HG02981 (cell line): ENCODE results near the gene SNRPD3.
A peak's percentile ranks its signal among the peaks of the same experiment; 100 is the strongest.

ENCODE experiments used
- ATAC-seq: cut with Tn5 transposase; IDR thresholded peaks from one replicate; pipeline ENCODE4 v1.9.1; 2021; ENCODE audit warnings: mild to moderate bottlenecking, moderate library complexity; ENCODE audit not compliant: unreplicated experiment

The SNRPD3 gene

DNA sequence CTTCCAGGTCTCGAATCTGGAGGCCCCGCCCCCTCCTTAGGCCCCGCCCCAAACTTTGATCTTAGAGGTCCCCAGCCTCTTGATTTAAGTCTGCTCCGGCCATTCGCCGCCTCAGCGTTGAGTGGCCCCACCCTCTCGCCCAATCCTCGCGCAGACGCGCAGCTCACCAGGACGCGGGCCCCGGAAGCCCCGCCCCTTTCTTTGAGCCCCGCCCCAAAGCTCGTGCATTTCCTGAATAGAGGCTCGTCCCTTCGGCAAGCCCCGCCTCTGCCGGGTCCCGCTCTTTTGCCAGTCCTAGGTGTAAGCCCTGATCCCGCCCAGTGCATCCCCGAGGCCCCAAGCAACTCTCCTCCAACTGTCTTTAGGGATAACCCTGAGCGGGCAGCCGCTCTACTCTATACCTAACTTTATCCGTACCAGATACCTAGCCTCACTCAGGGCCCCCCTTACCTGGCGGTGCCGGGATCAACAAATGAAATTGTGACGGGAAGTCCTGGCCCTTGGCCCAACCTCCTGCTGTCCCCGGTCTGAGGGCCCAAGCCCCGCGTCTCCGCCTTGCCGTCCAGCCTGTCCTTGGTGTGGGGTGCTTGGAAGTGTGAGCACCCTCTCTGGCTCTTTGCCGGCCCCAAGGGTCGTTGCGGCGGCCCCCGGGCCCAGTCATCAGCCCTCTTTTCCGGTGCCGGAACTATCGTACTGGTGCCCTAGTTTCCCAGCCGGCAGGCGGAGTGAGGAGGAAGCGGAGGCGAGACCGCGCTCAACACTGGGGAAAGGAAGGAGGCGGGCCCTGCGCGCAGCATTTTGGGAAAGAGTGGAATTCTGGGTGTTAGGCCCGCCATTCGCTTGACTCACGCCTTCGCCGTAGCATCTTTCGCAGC is at the start of gene SNRPD3:
TSS of gene SNRPD3 (plus strand) at position 835 of the 875 bp plus-strand sequence. CDS start 1,676 bp downstream, outside the sequence.
- ATAC-seq: peak; percentile 76

DNA sequence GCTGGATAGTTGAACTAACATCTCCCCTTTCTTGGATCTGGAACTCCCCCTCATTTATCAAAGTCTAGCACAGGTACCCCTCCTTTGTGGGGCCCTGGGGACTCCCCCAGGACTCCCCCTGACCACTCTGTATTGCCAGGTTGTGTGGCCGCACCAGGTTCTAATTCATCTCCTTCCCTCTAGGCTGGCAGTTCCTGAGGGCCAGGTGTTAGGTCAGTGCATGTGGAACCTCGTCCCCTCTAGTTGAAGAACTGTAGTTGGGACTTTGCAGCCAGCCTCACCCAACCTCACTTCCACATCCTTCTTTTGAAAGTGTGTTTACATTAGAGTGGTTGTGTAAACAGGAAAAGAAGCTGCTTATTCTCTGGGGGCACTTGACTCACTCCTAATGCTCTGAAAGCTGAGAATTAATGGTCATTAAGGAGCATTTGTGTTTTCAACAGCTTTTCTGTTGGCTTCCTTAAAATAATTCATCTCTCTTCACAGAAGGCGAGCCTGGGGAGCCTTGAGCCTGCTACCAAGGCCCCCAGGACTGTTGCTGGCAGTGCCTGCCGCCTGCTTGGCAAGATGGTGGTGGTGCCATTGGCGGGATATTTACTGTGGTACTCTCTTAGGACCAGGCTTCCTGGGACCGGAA is 48.9 kb upstream of the SNRPD3 start:
- ATAC-seq: no peak

DNA sequence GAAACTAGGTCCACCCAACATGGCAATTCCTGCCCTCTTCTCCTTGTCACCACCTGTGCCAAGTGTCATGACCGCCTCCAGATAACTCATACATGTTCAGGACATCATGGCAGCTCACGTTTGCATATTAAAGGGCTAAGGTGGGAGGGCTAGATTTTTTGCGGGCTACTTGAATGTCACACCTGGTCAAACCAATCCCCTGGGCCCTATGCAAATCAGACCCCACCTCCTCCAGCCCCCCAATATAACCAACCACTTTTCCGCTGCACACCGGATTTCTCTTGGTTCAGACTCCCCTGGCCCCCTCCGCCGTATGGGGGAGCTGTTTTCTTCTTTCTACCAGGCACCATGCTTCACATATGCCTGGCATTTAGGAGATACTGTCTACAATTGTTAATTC is 48.1 kb upstream of the SNRPD3 start:
- no peak for ATAC-seq

DNA sequence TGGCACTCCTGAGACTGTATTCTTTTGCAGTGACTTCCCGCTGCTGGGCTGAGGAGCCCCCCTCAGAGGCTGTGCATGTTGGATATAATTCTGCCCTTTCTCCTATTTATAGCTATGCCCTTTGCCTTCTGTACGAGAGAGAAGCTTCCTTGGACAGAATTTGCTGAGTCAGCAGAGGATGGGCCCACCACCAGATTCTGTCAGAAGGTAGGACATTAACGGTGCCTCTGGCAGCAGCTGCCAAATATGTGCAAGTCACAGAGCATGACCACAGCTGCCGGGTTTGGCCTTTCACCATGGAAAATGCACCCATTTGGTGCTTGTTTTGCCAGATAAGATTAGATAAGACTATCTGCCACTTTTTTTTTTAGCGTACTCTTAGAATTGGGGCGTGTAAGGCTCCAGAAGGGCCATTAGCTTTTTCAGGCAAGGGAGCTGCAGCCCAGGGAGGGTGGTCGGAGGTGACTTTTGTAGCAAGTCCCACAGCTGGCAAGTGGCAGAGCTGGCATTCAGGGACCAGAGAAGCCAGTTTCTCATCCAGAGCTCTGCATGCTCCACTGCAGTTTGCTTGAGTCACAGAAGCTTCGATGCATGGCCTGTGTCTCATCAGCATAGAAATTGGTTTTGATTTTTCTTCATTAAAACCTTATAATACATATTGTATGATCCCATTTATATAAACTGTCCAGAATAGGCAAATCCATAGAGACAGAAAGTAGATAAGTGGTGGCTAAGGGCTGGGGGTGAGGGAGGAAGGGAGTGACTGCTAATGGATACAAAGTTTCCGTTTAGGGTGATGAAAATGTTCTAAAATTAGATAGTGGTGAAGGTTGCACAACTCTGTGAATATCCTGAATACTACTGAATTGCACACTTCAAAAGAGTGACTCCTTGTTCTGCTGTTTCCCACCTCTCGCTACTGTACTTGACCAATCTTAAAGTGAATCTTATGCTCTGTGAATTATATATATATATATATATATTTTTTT is 44.9 kb upstream of the SNRPD3 start:
- ATAC-seq: no peak

DNA sequence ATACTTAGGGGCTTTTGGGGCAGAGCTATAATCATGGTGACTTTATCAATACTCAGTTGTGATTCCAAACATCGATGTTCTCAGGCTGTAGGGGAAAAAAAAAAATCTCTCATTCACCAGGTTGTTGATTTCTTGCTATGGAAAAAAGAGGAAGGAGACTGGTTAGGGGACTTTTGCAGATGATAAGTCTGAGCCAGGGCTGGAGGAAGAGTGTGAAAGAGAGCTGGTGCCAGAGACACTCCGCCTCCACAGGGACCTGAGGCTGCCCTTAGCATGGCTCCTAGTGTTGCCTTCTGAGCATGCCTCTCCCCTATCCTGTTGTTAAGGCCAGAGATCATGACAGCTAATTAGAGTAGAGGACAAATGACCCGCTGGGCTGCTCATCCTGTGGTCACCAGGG is 43.8 kb upstream of the SNRPD3 start:
- no peak for ATAC-seq

DNA sequence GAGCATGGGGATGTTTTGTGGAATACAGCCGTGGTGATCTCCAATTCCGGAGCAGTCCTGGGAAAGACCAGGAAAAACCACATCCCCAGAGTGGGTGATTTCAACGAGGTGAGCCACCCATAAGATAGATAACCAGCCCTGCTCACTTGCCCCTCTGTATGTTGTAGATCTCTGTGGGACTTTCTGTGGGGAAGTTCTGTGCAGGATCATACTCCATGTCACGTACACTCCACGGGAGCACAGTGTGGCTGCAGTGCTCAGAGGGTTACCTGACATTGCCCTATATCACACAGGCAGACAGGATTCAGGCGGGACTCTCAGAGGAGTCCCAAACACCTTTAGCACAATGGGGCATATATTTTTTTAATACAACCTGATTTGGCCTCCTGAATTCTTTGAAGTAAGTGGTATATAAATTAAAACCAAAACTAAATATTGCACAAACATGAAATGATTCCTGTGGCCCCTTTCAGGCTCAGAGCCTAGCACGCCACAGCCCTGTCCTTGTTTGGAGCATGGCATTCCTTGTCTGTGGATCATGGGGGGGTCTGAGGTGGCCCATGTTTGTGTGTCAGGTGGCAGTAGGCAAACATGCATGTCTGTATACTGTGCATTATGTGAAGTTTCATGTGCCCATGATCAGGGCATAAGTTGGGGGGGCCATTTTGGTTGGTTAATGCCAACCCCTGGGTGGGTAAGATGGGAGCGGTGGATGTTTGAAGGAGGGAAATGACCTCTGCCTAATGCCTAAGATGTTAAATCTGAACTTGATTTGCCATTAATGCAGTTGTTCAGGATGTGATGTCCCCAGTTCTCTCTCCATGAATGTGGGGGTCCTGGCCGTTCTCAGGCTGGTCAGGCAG is 42.2 kb upstream of the SNRPD3 start:
- no peak for ATAC-seq

DNA sequence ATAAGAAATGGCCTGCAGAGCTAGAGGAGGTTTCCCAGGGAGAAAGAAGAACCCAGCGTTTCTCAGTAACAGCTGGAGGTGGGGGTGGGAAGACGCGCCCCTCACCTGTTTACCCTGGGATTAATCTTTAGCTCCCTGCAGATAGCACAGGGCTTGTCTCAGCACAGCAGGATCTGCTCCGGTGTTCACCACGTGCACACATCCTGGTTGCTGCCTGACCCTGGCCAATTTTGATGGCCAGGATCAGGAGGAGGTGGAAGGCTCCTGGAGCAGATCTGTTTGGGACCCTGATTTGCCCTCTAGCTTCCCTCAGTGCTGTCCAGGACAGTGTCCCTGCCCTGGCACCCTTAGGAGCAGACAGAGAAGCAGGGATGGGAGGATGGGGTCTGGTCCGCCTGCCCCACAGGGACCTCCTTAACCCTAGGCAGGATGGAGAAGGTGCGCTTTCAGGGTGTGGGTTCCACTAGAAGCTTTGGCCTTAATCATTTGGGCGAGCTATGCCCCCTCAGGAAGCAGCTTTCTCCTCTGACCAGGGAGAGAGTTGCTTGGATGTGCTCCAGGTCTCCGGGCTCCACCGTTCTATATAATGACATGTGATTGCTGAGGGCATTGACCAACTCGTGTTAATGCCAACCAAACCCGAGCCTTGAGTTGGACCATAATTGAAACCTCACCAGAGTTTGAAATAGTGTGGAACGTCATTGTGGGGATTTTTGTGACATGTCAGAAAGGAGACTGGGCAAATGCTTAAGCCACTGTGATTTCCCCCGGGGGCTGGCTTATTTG is 41.4 kb upstream of the SNRPD3 start:
- no peak for ATAC-seq

DNA sequence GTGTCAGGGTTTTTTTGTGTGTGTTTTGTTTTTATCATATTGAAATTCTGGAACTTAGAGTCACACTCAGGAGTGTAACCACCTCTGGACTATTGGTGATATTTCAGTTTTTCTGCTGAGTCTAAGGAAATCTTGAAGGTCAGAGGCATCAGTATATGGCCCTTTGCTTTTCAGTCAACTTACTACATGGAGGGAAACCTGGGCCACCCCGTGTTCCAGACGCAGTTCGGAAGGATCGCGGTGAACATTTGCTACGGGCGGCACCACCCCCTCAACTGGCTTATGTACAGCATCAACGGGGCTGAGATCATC is 40.8 kb upstream of the SNRPD3 start:
- no peak for ATAC-seq

DNA sequence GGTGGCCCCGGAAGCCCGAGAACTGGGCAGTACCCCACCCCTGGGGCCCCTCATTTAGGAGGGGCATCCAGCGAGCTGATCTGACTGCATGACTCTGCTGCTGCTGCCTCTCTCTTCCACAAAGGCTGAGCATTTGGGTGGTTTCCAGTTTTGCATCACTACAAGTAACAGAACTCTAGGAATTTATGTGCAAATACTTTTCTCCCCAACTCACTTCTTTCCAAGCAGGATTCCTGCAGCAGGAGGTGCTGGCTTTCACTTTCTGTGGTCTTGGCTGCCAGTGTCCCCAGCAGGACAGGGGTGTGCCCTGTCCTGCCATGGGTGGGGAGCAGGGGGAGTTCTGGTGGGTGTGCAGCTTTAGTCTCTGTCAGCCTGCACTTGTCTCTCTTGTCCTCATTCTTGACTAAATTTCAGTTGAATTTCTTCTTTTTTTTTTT is 39.5 kb upstream of the SNRPD3 start:
- no peak for ATAC-seq

DNA sequence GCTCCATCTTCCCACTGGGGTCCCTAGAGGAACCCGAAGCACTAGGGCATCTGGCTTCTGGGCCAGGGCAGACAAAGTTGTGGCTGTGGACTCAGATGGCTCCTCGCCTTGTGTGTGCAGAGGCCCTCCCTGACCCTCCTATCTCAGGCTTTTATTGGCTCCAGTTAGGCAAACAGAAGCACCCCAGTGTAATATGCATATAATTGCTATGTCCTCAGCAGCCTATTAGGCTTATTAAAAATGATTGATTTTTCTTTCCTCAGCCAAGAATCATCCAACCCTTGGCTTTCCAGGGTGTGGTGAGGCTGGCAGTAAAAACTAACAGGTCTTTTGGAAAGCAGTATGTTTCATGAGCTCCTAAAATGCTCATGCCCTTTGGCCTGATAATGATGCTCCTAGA is 38.4 kb upstream of the SNRPD3 start:
- ATAC-seq: no peak

DNA sequence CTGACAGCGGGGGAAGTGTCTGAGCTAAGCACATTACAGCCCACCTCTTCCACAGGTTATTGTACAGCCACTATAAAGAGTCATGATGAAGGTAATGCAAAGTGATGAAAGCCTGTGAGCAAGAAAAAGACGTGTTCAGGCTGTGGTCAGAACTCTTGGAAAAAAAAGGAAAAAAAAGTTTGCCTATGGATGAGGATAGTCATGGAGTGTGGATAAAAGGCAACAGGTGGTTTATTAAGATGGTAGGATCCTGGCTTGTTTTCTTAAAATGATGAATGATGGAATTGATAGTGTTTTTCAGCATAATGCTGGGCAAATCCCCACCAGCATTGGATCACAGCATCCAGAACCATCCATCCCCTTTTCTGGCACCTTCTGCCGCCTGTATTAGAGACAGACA is 37.6 kb upstream of the SNRPD3 start:
- ATAC-seq: no peak

DNA sequence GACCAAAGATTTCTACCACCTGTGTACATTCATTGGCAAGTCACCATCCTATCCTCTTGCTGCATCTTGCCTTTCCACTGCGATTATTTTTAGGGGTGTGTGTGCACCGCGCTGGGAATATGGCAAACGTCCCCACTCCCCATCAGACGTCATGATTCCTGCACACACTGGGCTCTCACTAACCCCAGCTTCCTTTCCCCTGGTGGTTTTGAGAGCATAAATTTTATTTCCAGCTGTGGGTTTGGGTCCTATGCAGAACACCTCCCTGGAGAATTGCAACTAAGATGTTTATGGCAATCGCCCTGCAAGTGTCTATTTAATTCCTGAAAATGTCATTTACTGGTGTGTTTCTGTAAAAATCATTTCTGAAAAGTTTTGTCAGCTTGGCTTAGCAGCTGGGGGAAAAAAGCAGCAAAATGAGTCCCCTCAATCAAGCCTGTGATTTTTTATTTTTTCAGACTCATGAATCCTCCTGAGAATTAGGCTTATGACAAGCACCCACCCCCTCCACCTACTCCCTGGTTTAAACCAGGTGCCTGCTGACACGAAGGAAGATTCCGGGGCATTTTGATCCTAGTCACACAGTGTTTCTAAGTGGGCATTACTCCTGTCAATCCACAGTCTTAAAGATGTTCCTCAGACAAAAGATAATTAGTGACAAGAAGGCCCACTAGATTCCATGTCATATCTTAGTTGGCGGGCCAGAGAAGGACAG is 36.9 kb upstream of the SNRPD3 start:
- no peak for ATAC-seq

DNA sequence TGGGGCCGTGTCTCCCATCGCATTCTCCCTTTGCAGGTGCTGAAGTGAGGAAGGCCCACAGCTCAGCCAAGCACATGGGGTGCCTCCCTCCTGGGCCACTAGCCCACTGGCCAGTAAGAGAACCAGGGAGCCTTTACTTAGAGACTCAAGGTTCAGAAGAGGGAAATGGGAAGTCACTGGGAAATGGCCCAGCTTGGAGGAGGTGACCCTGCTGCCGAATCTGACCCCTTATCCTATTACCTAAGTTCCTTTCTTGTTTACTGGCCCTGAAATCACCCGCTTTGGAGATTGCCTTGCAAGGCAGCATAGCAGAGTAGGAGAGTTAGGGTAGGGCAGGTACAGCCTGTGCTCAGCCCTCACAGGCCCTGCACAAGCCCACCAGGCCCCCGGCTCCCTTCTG is 36.3 kb upstream of the SNRPD3 start:
- no peak for ATAC-seq

DNA sequence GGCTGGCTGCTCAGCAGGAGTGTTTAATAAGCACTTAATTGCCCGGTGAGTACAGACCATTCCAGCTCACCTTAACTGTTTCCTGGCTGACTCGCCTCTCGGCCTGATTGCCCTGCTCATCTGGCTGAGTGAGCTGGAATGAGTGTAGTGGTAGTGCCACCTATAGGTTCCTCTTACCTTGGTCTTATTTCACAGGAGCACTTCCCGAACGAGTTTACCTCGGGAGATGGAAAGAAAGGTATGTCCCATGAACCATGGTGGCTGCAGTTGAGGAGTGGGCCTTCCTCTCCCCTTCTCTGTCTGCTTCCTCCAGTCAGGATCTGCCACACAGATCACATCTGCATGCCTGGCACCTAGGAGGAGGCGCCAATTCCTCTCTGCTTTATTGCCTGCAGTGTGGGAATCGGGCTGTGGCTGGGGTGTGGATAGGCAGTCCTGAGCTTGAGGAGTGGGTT is 34.0 kb upstream of the SNRPD3 start:
- ATAC-seq: no peak

DNA sequence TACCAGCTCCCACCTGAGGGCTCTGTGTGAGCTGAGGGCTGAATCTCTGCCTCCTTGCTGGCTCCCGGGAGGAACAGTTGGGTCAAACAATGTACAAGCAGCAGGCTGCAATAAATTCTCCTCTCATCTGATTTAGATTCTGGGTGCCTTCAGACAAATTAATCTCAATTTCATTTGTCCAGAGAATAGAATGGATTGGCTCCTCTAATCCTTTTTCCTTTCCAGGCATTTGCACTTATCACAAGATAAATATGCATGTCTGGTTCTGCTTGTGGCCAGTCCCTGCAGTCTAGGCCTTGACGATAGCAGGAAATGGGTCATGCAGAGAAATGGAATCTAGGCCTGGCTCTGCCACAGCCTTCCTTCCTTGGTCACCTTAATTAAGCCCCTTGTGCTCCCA is 31.9 kb upstream of the SNRPD3 start:
- ATAC-seq: no peak

DNA sequence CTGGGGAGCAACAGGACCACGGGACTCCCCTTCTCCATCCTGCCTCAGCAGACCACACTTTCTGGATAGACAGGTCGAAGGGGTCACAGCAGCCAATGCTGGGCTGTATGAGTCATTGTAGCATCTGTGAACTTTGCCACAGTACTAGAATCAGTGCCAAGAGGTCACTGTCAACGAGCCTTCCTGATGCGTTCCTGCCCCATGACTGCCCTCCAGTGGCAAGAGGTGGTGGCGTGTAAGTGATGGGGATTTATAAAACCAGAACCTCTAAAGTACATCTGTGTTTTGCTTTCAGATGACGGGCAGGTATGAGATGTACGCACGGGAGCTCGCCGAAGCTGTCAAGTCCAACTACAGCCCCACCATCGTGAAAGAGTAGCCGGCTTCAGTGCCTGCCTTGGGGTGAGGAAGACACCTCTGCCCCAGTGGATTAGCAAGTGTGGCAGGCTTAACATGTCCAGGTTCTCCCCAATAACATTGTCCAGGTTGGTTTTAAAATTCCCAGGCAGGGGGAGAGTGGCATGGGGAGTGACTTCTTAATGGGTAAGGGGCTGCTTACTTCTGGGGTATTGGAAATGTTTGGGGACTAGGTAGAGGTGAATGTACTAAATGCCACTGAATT is 30.3 kb upstream of the SNRPD3 start:
- peak; percentile 80 for ATAC-seq

DNA sequence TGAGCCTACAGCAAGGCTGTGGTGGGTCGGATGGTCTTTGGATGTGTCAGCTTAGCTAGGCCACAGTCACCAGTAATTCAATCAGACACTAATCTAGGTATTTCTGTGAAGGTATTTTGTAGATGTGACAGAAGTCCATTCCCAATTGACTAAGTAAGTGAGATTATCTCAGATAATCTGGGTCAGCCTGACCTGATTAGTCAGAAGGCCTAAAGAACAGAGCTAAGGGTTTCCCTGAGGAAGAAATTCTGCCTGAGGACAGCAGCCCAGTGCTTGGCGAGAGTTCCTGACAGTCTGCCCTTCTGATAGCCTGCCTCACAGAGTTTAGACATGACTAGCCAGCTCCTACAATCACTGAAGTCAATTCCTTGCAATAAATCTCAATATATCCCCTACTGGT is 29.6 kb upstream of the SNRPD3 start:
- no peak for ATAC-seq

DNA sequence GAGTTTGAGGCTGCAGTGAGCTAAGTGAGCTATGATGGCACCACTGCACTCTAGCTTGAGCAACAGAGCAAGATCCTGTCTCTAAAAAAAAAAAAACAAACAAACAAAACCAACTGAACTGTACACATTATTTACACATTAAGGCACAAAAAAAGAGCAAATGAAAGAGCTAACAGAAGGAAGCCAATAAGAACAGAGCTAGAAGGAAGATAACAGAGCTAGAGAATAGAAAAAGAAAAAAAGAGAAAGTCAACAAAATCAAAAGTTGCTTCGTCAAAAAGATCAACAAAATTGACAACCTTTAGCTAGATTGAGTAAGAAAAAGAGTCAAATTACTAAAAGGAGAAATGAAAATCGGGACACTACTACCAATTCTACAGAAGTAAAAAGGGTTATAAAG is 25.9 kb upstream of the SNRPD3 start:
- no peak for ATAC-seq
